HepG2 (cell line): ENCODE measurements around the gene CTXN3. TPM values are rescaled to one million over a fixed set of nuclear protein-coding genes. Genes with fewer than 3 reads are reported as not detected.

ENCODE experiments used
- ATAC-seq: fragments of 200-7000 bp; cut with Tn5 transposase; 3 replicates; pipeline ENCODE4 v1.9.1; 2020; ENCODE audit warnings: mild to moderate bottlenecking, moderate library complexity
- BruUV-seq: library from RNA; stranded (reverse); fragments of 400-500 nt; replicated peaks from 2 replicates; lab custom pipeline; 2021; lab: Mats Ljungman, UMichigan
- CTCF ChIA-PET: fragments of 300-600 bp; formaldehyde crosslinking; extraction: SDS; loops from one replicate; lab custom pipeline; 2021; ENCODE audit warnings: low total read pairs, inconsistent platforms, low intra/inter-chr PET ratio; lab: Yijun Ruan, JAX
- POLR2A ChIA-PET: fragments of 350-600 bp; sonication (Branson Sonifier 250); formaldehyde crosslinking; loops from one replicate; lab custom pipeline; 2020; ENCODE audit warnings: antibody characterized with exemption, inconsistent platforms; lab: Yijun Ruan, JAX
- DNase-seq: peaks from one replicate; pipeline ENCODE4 v3.0.0-alpha.2; 2015; ENCODE audit warnings: low spot score
- FAIRE-seq: peaks from 3 replicates; lab custom pipeline; 2011; peaks lifted over from hg19 to GRCh38; lab: Jason Lieb, UNC
- H2AFZ ChIP-seq: one replicate; pipeline ENCODE4 v1.6.1; 2011; ENCODE audit warnings: low read length, inconsistent platforms
- H3K27ac ChIP-seq: fragments of 300-600 bp; 3 replicates; pipeline ENCODE4 v1.8.0; 2011; ENCODE audit warnings: mixed run types, mild to moderate bottlenecking, mixed read lengths, low read length, inconsistent platforms; ENCODE audit not compliant: insufficient read depth; ENCODE audit errors: extremely low read length
- H3K27me3 ChIP-seq, 2 experiments: fragments of 200-600 bp in 1 of 2; 2 replicates in 1 of 2; 3 replicates in 1 of 2; pipeline versions ENCODE4 v1.6.0 to v1.8.0; 2011; ENCODE audit warnings: low read length in 2 of 2, mild to moderate bottlenecking in 2 of 2, moderate library complexity in 2 of 2, inconsistent platforms in 1 of 2; ENCODE audit not compliant: insufficient read depth in 2 of 2, control insufficient read depth in 1 of 2
- H3K36me3 ChIP-seq, 2 experiments: fragments of 200-600 bp in 1 of 2; replicated peaks in 1 of 2; 2 replicates in 1 of 2; 3 replicates in 1 of 2; pipeline versions ENCODE4 v1.5.1 to v1.8.0; 2011; ENCODE audit warnings: low read length in 2 of 2, inconsistent platforms in 1 of 2; ENCODE audit not compliant: insufficient read depth in 2 of 2, control insufficient read depth in 1 of 2
- H3K4me1 ChIP-seq: 2 replicates; pipeline ENCODE4 v1.5.1; 2012; ENCODE audit warnings: low read length, inconsistent platforms; ENCODE audit not compliant: insufficient read depth
- H3K4me2 ChIP-seq: 2 replicates; pipeline ENCODE4 v1.6.0; 2011; ENCODE audit warnings: low read depth, low read length, inconsistent platforms
- H3K4me3 ChIP-seq, 3 experiments: fragments of 200-600 bp in 1 of 3; sonication (generic), shearing (Covaris generic) in 1 of 3; replicated peaks in 1 of 3; 2 replicates each; pipeline ENCODE4 v1.5.1; 2011 to 2016; ENCODE audit warnings: low read length in 3 of 3, inconsistent platforms in 2 of 3, low read depth in 2 of 3, mild to moderate bottlenecking in 2 of 3, control low read depth in 1 of 3, mixed read lengths in 1 of 3; ENCODE audit not compliant: insufficient read depth in 1 of 3
- H3K79me2 ChIP-seq: one replicate; pipeline ENCODE4 v1.6.1; 2011; ENCODE audit warnings: low read length, inconsistent platforms; ENCODE audit not compliant: insufficient read depth
- H3K9ac ChIP-seq: 2 replicates; pipeline ENCODE4 v1.6.0; 2011; ENCODE audit warnings: mild to moderate bottlenecking, low read depth, low read length, inconsistent platforms; ENCODE audit not compliant: insufficient read depth
- H3K9me3 ChIP-seq: 2 replicates; pipeline ENCODE4 v1.5.1; 2012; ENCODE audit warnings: mild to moderate bottlenecking, low read length
- H4K20me1 ChIP-seq: 2 replicates; pipeline ENCODE4 v1.6.0; 2011; ENCODE audit warnings: inconsistent platforms, mild to moderate bottlenecking, low read length, moderate library complexity; ENCODE audit not compliant: insufficient read depth
- ATM ChIP-seq: fragments of 450-650 bp; IDR thresholded peaks from 2 replicates; pipeline ENCODE4 v1.7.1; 2017; ENCODE audit warnings: mild to moderate bottlenecking, borderline replicate concordance
- BHLHE40 ChIP-seq: IDR thresholded peaks from 2 replicates; pipeline ENCODE4 v1.6.1; 2011; ENCODE audit warnings: low read length, improper control_type of control experiment
- FOXJ3 ChIP-seq: sonication (generic); formaldehyde crosslinking; IDR thresholded peaks from 2 replicates; pipeline ENCODE4 v1.4.0; 2020; ENCODE audit warnings: missing genetic modification reagents, mild to moderate bottlenecking, borderline replicate concordance
- FOXK1 ChIP-seq: sonication (generic); formaldehyde crosslinking; IDR thresholded peaks from 2 replicates; pipeline ENCODE4 v1.4.0; 2020; ENCODE audit warnings: low read depth, missing genetic modification reagents, borderline replicate concordance
- KLF9 ChIP-seq: IDR thresholded peaks from 2 replicates; pipeline ENCODE4 v1.6.1; 2016; ENCODE audit warnings: low read depth
- NCOR1 ChIP-seq: fragments of 200-600 bp; sonication (generic); IDR thresholded peaks from 2 replicates; pipeline ENCODE4 v1.7.0; 2017; ENCODE audit warnings: antibody characterized with exemption, low read length, borderline replicate concordance
- PLRG1 ChIP-seq: fragments of 450-650 bp; conservative IDR thresholded peaks from 2 replicates; pipeline ENCODE4 v1.6.1; 2016
- PREB ChIP-seq: sonication (generic); formaldehyde crosslinking; IDR thresholded peaks from 2 replicates; pipeline ENCODE4 v1.4.0; 2020; ENCODE audit warnings: missing genetic modification reagents
- SALL2 ChIP-seq: sonication (generic); formaldehyde crosslinking; IDR thresholded peaks from 2 replicates; pipeline ENCODE4 v1.8.1; 2023; ENCODE audit warnings: mild to moderate bottlenecking, missing genetic modification reagents, inconsistent platforms
- ZNF367 ChIP-seq: sonication (generic); formaldehyde crosslinking; IDR thresholded peaks from 2 replicates; pipeline ENCODE4 v1.4.0; 2020; ENCODE audit warnings: missing genetic modification reagents, borderline replicate concordance
- ZNF460 ChIP-seq: sonication (generic); formaldehyde crosslinking; IDR thresholded peaks from 2 replicates; pipeline ENCODE4 v1.5.1; 2020; ENCODE audit warnings: missing genetic modification reagents, mild to moderate bottlenecking, borderline replicate concordance
- ZNF501 ChIP-seq: sonication (generic); formaldehyde crosslinking; IDR thresholded peaks from 2 replicates; pipeline ENCODE4 v1.5.1; 2020; ENCODE audit warnings: mild to moderate bottlenecking, moderate library complexity, missing genetic modification reagents
- WGBS: methylation state at CpG from one replicate; pipeline ENCODE4 v1.1.6; 2017; ENCODE audit warnings: low lambda C conversion rate; 5-methylcytosine and 5-hydroxymethylcytosine counted together
- in situ Hi-C: cut with HindIII; loops from 2 replicates; pipeline ENCODE4 v1.10.0; 2017; ENCODE audit warnings: low pct_unique_long_range_greater_than_20kb; ENCODE audit not compliant: extremely low pct_ligation_motif_present
- intact Hi-C: fragments of 100-400 bp; cut with micrococcal nuclease; formaldehyde crosslinking; loops from one replicate; pipeline ENCODE4 v1.10.0; 2022; ENCODE audit not compliant: unreplicated experiment
- polyA plus RNA-seq, 8 experiments: library from polyadenylated mRNA; depleted of rRNA in 3 of 8; stranded (reverse) in 7 of 8; unstranded in 1 of 8; fragments of >200 nt; fragmentation: Illumina TruSeq in 4 of 8; extraction: Trizol in 4 of 8; gene quantifications; 2 replicates each; pipeline versions ENCODE4 v1.2.1 to v1.2.3, GENCODE V29; 2011 to 2016; ENCODE audit warnings: low read depth in 4 of 8, missing spikeins in 1 of 8, mixed read lengths in 1 of 8; ENCODE audit not compliant: insufficient read depth in 1 of 8
- total RNA-seq, 5 experiments: library from RNA; depleted of rRNA; stranded (reverse); fragments of >200 nt; fragmentation: Illumina TruSeq; extraction: Trizol; gene quantifications; 2 replicates each; pipeline ENCODE4 v1.2.3, GENCODE V29; 2016; ENCODE audit warnings: low read depth in 1 of 5

CTXN3 gene
- total and polyA plus RNA-seq, 2 of the 13 experiments (the other 11 are each of a cell fraction or from before 2014, with no cell fraction given): not detected

- intact Hi-C loops: no loop called here
- ChIA-PET CTCF (no interaction called here), POLR2A (no interaction called here)
- H3K36me3 ChIP-seq: no peaks in the 10 kb centered on the region
- no peak overlapping the region for H3K4me3 ChIP-seq
- no peak overlapping the region for H3K27ac ChIP-seq
- no peaks in the 10 kb centered on the region for H4K20me1 ChIP-seq
- FAIRE-seq: no peak
- H3K9me3 ChIP-seq: no peaks in the 10 kb centered on the region
- in situ Hi-C loops: no loop called here
- BruUV-seq: no TSS peak
- no peak for DNase-seq
- no peak overlapping the region for H2AFZ ChIP-seq
- TF ChIP-seq KLF9 (CRISPR knock-in tag) (no peak), FOXK1 (CRISPR knock-in tag) (no peak), ZNF367 (no peak), BHLHE40 (no peak), PREB (CRISPR knock-in tag) (no peak), FOXJ3 (CRISPR knock-in tag) (no peak), NCOR1 (no peak), SALL2 (CRISPR knock-in tag) (no peak), ATM (no peak), PLRG1 (no peak), ZNF460 (CRISPR knock-in tag) (no peak), ZNF501 (CRISPR knock-in tag) (no peak)
- H3K4me2 ChIP-seq: no peak overlapping the region
- H3K4me1 ChIP-seq: no peaks in the 10 kb centered on the region
- ATAC-seq: no peak
- no peaks in the 10 kb centered on the region for H3K79me2 ChIP-seq
- no peak overlapping the region for H3K9ac ChIP-seq
- no peaks in the 10 kb centered on the region for H3K27me3 ChIP-seq
- WGBS: 32% methylated on average over 6 of the region's 6 CpGs
These were observed 36.0 kb downstream of the CTXN3 start for GRCh38 chr5:127684726-127685467.
